ENCODE measurements around the gene LSR.

GRCh38 chr19:35293363-35293739, 44.5 kb downstream of the LSR start:
- TF ChIP-seq CTCF (IDR thresholded peaks at IDR 0.05 in 8 of 11, conservative IDR thresholded peaks at IDR 0.05 in 3 of 11): no peak
- no peak for TF ChIP-seq POLR2A (IDR thresholded peaks at IDR 0.05)
